Endothelial cell of umbilical vein (primary cell): ENCODE results near the gene FBXL19. TPM values are rescaled to one million over a fixed set of nuclear protein-coding genes. Genes with fewer than 3 reads are reported as not detected.

Experiments used
- BruUV-seq: library from RNA; stranded (reverse); fragments of 400-500 nt; replicated peaks from 2 replicates; lab custom pipeline; 2021; lab: Mats Ljungman, UMichigan
- CTCF ChIA-PET: fragments of 300-600, 350-600 bp; sonication (Branson Sonifier 250); formaldehyde crosslinking; loops from one replicate; lab custom pipeline; 2021; ENCODE audit warnings: antibody characterized with exemption, inconsistent platforms; lab: Charles Lee
- POLR2A ChIA-PET: fragments of 300-600, 350-600 bp; sonication (Branson Sonifier 250); formaldehyde crosslinking; loops from one replicate; lab custom pipeline; 2021; ENCODE audit warnings: antibody characterized with exemption, inconsistent platforms; lab: Charles Lee
- DNase-seq: peaks from one replicate; pipeline ENCODE4 v3.0.0-alpha.2; 2011; ENCODE audit warnings: low read depth, low spot score
- FAIRE-seq: peaks from 2 replicates; lab custom pipeline; 2011; peaks lifted over from hg19 to GRCh38; lab: Jason Lieb, UNC
- H2AFZ ChIP-seq: 2 replicates; pipeline ENCODE4 v1.6.0; 2012; ENCODE audit warnings: low read depth, low read length, control low read depth, inconsistent platforms
- H3K27ac ChIP-seq: 2 replicates; pipeline ENCODE4 v1.5.1; 2011; ENCODE audit warnings: low read depth, mild to moderate bottlenecking, control low read depth, low read length, moderate library complexity; ENCODE audit not compliant: insufficient read depth
- H3K27me3 ChIP-seq, 2 experiments: 2 replicates each; pipeline versions ENCODE4 v1.6.0 to v1.6.1; 2011; ENCODE audit warnings: low read length in 2 of 2, mixed read lengths in 1 of 2; ENCODE audit not compliant: control insufficient read depth in 2 of 2, insufficient read depth in 2 of 2
- H3K36me3 ChIP-seq, 2 experiments: 2 replicates in 1 of 2; 3 replicates in 1 of 2; pipeline ENCODE4 v1.5.1; 2011; ENCODE audit warnings: low read length in 2 of 2, mild to moderate bottlenecking in 1 of 2, moderate library complexity in 1 of 2; ENCODE audit not compliant: control insufficient read depth in 2 of 2, insufficient read depth in 2 of 2; ENCODE audit errors: extremely low read depth in 1 of 2
- H3K4me1 ChIP-seq: 3 replicates; pipeline ENCODE4 v1.5.1; 2011; ENCODE audit warnings: mild to moderate bottlenecking, low read length; ENCODE audit not compliant: control insufficient read depth, insufficient read depth; ENCODE audit errors: extremely low read depth
- H3K4me2 ChIP-seq: 2 replicates; pipeline ENCODE4 v1.6.1; 2011; ENCODE audit warnings: low read length, control low read depth, mixed read lengths; ENCODE audit not compliant: insufficient read depth
- H3K4me3 ChIP-seq, 3 experiments: fragments of 200-600 bp in 1 of 3; sonication (generic), shearing (Covaris generic) in 1 of 3; replicated peaks in 1 of 3; 2 replicates each; pipeline ENCODE4 v1.5.1; 2011 to 2016; ENCODE audit warnings: control low read depth in 3 of 3, low read length in 3 of 3, mild to moderate bottlenecking in 2 of 3, inconsistent platforms in 1 of 3, low read depth in 1 of 3, moderate library complexity in 1 of 3; ENCODE audit not compliant: insufficient read depth in 1 of 3
- H3K79me2 ChIP-seq: 2 replicates; pipeline ENCODE4 v1.6.0; 2012; ENCODE audit warnings: low read length, inconsistent platforms; ENCODE audit not compliant: control insufficient read depth, insufficient read depth
- H3K9ac ChIP-seq: replicated peaks from 2 replicates; pipeline ENCODE3; 2011; ENCODE audit warnings: low read length, control low read depth; ENCODE audit not compliant: insufficient read depth; ENCODE audit errors: extremely low read depth
- H3K9me1 ChIP-seq: replicated peaks from 3 replicates; pipeline ENCODE4 v1.6.0; 2011; ENCODE audit warnings: mild to moderate bottlenecking, low read length; ENCODE audit not compliant: control insufficient read depth, insufficient read depth; ENCODE audit errors: extremely low read depth
- H3K9me3 ChIP-seq: replicated peaks from 2 replicates; pipeline ENCODE4 v1.5.1; 2012; ENCODE audit warnings: low read length, inconsistent platforms; ENCODE audit not compliant: control insufficient read depth, insufficient read depth
- H4K20me1 ChIP-seq: replicated peaks from 2 replicates; pipeline ENCODE3; 2011; ENCODE audit warnings: mild to moderate bottlenecking, low read length; ENCODE audit not compliant: control insufficient read depth, insufficient read depth; ENCODE audit errors: extremely low read depth
- CTCF ChIP-seq, 2 donors: IDR thresholded peaks; 1 replicate in 1 of 2; 2 replicates in 1 of 2; pipeline ENCODE4 v1.5.1; 2011; ENCODE audit warnings: low read length in 2 of 2, mild to moderate bottlenecking in 2 of 2, moderate library complexity in 2 of 2, control low read depth in 1 of 2, inconsistent platforms in 1 of 2, low read depth in 1 of 2; ENCODE audit not compliant: insufficient read depth in 1 of 2; ENCODE audit errors: extremely low read depth in 1 of 2
- FOS ChIP-seq: IDR thresholded peaks from 2 replicates; pipeline ENCODE4 v1.6.1; 2011; ENCODE audit warnings: mild to moderate bottlenecking, low read length, moderate library complexity, borderline replicate concordance; ENCODE audit not compliant: insufficient read depth
- GATA2 ChIP-seq: IDR thresholded peaks from 2 replicates; pipeline ENCODE4 v1.7.0; 2011; ENCODE audit warnings: low read depth, mild to moderate bottlenecking, moderate library complexity, mixed read lengths, low read length; ENCODE audit not compliant: insufficient read length, insufficient read depth
- JUN ChIP-seq: IDR thresholded peaks from 2 replicates; pipeline ENCODE4 v1.6.1; 2011; ENCODE audit warnings: borderline replicate concordance, low read depth; ENCODE audit not compliant: insufficient read length, insufficient read depth
- POLR2A ChIP-seq: IDR thresholded peaks from 2 replicates; pipeline ENCODE4 v1.6.1; 2012; ENCODE audit warnings: low read depth, mild to moderate bottlenecking, control low read depth, low read length
- POLR2AphosphoS5 ChIP-seq: IDR thresholded peaks from 2 replicates; pipeline ENCODE4 v1.6.1; 2012; ENCODE audit warnings: low read depth, mild to moderate bottlenecking, control low read depth, low read length, moderate library complexity; ENCODE audit not compliant: insufficient read depth
- dilution Hi-C: fragments of 300-500 bp; cut with MboI; formaldehyde crosslinking; loops from one replicate; pipeline ENCODE4 v1.15.0; 2019; ENCODE audit warnings: low sequenced_read_pairs; ENCODE audit not compliant: extremely low pct_ligation_motif_present
- intact Hi-C: fragments of 100-400 bp; cut with micrococcal nuclease; formaldehyde crosslinking; loops from one replicate; pipeline ENCODE4 v1.10.0; 2022
- polyA plus RNA-seq, 4 experiments: library from polyadenylated mRNA; depleted of rRNA in 3 of 4; stranded (reverse) in 3 of 4; unstranded in 1 of 4; fragments of >200 nt; gene quantifications; 2 replicates each; pipeline versions ENCODE4 v1.2.1 to v1.2.3, GENCODE V29; 2011 to 2012; ENCODE audit warnings: missing spikeins in 1 of 4
- total RNA-seq: library from RNA; stranded (reverse); gene quantifications from 2 replicates; pipeline ENCODE4 v1.2.3, GENCODE V29; 2021
- TF ChIP-seq, protein P1 (sequence below): IDR thresholded peaks from 2 replicates; pipeline ENCODE4 v1.6.1; 2011; ENCODE audit not compliant: insufficient read depth, insufficient read length

FBXL19 gene
- total and polyA plus RNA-seq, 2 donors (not counting 3 experiments of a cell fraction or from before 2014, with no cell fraction given): 22.1 to 38.0 TPM

DNA sequence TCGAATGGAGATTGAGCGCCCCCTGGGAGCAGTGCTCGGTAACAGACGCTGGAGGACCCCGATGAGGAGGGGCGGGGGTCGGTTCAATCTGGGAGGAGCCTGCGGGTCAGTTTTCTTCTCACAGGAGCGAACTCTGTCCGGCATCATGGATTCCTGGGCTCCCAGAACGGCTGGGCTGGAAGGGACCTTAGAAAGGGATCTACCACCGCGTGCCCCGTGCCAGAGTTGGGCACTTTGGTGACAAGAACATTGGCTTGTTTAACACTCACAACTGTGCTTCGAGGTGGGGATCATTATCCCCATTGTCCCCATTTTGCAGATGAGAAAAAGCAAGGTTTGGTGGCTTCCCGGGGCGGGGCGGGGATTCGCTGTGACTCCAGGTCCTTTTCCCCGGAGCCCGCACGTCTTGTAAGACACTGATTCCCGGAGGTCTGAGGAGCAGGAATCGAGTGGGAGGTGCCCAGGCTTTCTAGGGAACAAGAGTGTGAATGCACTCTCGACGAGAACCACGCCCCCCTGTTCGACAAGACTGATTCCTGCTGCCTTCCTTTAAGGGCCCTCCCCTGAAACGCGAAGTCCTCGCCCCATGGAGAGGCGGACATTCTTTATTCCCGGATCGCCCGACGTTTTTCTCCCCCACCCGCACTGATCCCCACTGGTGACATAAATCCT lies 1.5 kb upstream of the FBXL19 start:
- ChIA-PET POLR2A (no interaction called here), CTCF (interaction anchor here (0.7 to 2.7 kb wide), 6 partner anchors 20 to 150 kb away, joined by 3 to 38 read pairs (median 6); no protein-coding TSS in a partner anchor)
- intact Hi-C loops: loop anchor here (1.0 to 5.0 kb wide), 13 partner anchors 19 to 271 kb away; partner anchors contain the start of genes CFAP119, FBRS, PHKG2 and PRR14

More for the DNA sequence above, 1.5 kb upstream of the FBXL19 start:
- BruUV-seq: no TSS peak
- DNase-seq (peak; percentile 93), FAIRE-seq (no peak)
- H3K4me2 ChIP-seq: peak overlapping the region; percentile 72
- no peaks in the 10 kb centered on the region for H3K79me2 ChIP-seq
- H3K27ac ChIP-seq: peak overlapping the region; percentile 44
- H2AFZ ChIP-seq: peak overlapping the region; percentile 57
- dilution Hi-C loops: no loop called here
- H4K20me1 ChIP-seq: no peaks in the 10 kb centered on the region
- peaks cover 2% of the 10 kb centered on the region for H3K4me1 ChIP-seq
- peak overlapping the region; percentile 18 to 67 (median 54) for H3K4me3 ChIP-seq
- no peaks in the 10 kb centered on the region for H3K9me3 ChIP-seq
- H3K36me3 ChIP-seq: peaks cover 0 to 2% of the 10 kb centered on the region in 2 experiments
- H3K9ac ChIP-seq: peak overlapping the region; percentile 52
- peak; percentile 71 for TF ChIP-seq POLR2A
- TF ChIP-seq FOS: no peak
- peak; percentile 92 to 93 for TF ChIP-seq CTCF (IDR thresholded peaks at IDR 0.05; ENCODE audit: extremely low read depth in 1 of 2, insufficient read depth in 1 of 2, low read depth in 1 of 2, low read length in 2 of 2)
- no peak for TF ChIP-seq JUN
- peak; percentile 21 for TF ChIP-seq POLR2AphosphoS5
- TF ChIP-seq, protein P1, sequence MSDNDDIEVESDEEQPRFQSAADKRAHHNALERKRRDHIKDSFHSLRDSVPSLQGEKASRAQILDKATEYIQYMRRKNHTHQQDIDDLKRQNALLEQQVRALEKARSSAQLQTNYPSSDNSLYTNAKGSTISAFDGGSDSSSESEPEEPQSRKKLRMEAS: no peak
- TF ChIP-seq GATA2: no peak
- no peaks in the 10 kb centered on the region for H3K27me3 ChIP-seq
- H3K9me1 ChIP-seq: no peaks in the 10 kb centered on the region
